ENCODE measurements around the gene COA8. TPM values are rescaled to one million over a fixed set of nuclear protein-coding genes. Genes with fewer than 3 reads are reported as not detected.

Gene COA8
- total RNA-seq, 1 donor from 2014 or later = 33.0 TPM

- intact Hi-C loops (cut with DNase I) = no loop called here
- no peaks in the 10 kb centered on the region for H3K9me3 ChIP-seq
- no peak for TF ChIP-seq CTCF (IDR thresholded peaks at IDR 0.05)
Observed at GRCh38 chr14:103581206-103581605, 18.4 kb downstream of the COA8 start.

DNA sequence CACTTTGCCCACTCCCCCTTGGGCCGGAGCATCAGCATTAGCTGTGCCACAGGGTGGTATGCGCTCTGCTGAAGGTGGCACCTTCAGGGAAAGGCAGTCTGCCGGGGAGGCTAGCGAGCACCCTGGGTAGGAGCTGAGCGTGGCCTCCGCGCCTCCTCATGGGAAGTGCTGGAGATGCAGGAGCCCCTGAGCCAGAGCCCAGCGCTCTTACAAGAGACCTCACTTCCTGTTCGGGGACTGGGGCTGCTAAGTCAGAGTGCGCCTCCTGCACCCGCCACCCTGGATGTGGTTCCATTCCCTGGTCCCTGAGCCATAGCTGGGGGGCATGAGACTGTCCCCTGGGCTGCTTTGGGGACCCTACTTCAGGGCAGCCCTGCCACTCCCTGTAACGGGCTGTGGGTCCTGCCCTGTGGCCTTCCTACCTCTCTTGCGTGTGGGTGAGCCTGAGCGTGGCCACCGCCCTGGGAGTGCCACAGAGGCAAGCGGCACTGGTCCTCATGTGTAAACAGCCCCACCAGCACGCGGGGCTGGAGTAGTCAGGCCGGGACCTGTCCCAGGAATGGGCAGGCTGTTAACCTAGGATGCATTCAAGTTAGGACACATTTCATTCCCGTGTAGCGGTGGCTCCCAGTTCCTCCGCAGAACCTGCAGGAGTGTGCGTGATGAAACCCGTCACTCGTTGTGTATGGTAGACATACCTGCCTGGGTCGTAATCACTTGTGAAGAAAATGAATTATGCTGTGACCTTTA, 19.4 kb downstream of the COA8 start:
- DNase-seq (no peak), ATAC-seq (peak in 1 of 2 donors; percentile 30)
- no peak for TF ChIP-seq CTCF (IDR thresholded peaks at IDR 0.05)
- H3K4me3 ChIP-seq = no peak overlapping the region
- intact Hi-C loops (cut with DNase I) = no loop called here
- peaks cover 30% of the 10 kb centered on the region for H3K36me3 ChIP-seq
- H3K27me3 ChIP-seq (ENCODE audit: low read depth) = no peaks in the 10 kb centered on the region
- no peak overlapping the region for H3K27ac ChIP-seq
- peaks cover 6% of the 10 kb centered on the region for H3K4me1 ChIP-seq
- no peaks in the 10 kb centered on the region for H3K9me3 ChIP-seq

More at GRCh38 chr14:103581206-103581605, 18.4 kb downstream of the COA8 start:
- Histone ChIP-seq H3K27ac (no peak overlapping the region), H3K4me1 (peaks cover 15% of the 10 kb centered on the region), H3K4me3 (no peak overlapping the region), H3K27me3 (ENCODE audit: low read depth) (no peaks in the 10 kb centered on the region), H3K36me3 (peaks cover 30% of the 10 kb centered on the region)
- no peak for ATAC-seq
- DNase-seq = no peak

DNA sequence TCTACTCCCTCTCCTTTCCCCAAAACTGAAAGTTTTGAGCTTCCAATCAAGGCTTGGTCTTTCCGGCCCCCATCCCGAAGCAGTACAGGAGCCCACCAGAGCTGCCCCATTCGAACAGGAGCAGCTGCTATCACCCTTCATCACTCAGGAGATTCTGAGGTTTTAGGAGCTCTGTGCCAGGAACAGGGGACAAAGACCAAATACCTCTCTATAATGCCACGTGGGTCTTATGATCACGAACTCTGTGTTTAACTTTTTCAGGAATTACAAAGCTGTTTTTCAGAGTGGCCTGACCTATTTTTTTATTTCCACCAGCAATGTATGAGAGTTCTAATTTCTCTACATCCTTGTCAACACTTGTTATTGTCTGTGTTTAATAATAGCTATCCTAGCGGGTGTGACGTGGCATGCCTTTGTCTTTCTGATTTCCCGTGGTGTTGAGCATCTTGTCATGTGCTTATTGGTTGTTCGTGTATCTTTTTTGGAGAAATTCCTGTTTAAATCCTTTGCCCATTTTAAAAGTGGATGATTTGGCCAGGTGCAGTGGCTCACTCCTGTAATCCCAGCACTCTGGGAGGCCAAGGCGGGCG, 21.7 kb downstream of the COA8 start:
- peaks cover 39% of the 10 kb centered on the region for H3K36me3 ChIP-seq
- no peaks in the 10 kb centered on the region for H3K9me3 ChIP-seq
- H3K4me1 ChIP-seq = no peaks in the 10 kb centered on the region
- no peaks in the 10 kb centered on the region for H3K27me3 ChIP-seq (ENCODE audit: low read depth)
- DNase-seq (no peak), ATAC-seq (no peak)
- no peak for TF ChIP-seq CTCF (IDR thresholded peaks at IDR 0.05)
- intact Hi-C loops (cut with DNase I) = no loop called here
- H3K27ac ChIP-seq = no peak overlapping the region
- H3K4me3 ChIP-seq = no peak overlapping the region

DNA sequence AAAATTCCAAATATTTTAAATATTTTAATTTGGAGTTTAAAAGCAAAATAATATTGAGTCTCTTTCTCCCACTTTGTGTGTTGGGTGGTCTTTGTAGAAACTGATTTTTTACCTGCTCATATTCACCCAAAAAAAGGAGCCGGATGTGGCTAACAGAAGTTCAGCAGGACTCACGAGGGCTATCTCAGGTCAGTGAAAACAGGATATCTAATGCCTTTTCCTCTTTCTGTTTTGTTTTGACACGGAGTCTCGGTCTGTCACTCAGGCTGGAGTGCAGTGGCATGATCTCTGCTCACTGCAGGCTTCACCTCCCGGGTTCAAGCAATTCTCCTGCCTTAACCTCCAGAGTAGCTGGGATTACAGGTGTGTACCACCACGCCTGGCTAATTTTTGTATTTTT, 30.8 kb downstream of the COA8 start:
- intact Hi-C loops (cut with DNase I) = no loop called here
- Histone ChIP-seq H3K36me3 (peaks cover 28% of the 10 kb centered on the region), H3K9me3 (no peaks in the 10 kb centered on the region), H3K27me3 (ENCODE audit: low read depth) (no peaks in the 10 kb centered on the region), H3K4me1 (peaks cover 5% of the 10 kb centered on the region), H3K27ac (no peak overlapping the region), H3K4me3 (no peak overlapping the region)
- no peak for TF ChIP-seq CTCF (IDR thresholded peaks at IDR 0.05)
- DNase-seq (no peak), ATAC-seq (no peak)

- intact Hi-C loops (cut with DNase I) = no loop called here
- DNase-seq = no peak
- Histone ChIP-seq H3K4me3 (no peak overlapping the region), H3K36me3 (peaks cover 22% of the 10 kb centered on the region), H3K27ac (no peak overlapping the region), H3K4me1 (peaks cover 5% of the 10 kb centered on the region), H3K9me3 (no peaks in the 10 kb centered on the region), H3K27me3 (ENCODE audit: low read depth) (no peaks in the 10 kb centered on the region)
- ATAC-seq = peak in 1 of 2 donors; percentile 10
- no peak for TF ChIP-seq CTCF (IDR thresholded peaks at IDR 0.05)
Observed at GRCh38 chr14:103594265-103594664, 31.5 kb downstream of the COA8 start.

Data from lower lobe of right lung (tissue), 2 donors.